H1 (cell line): ENCODE measurements around the gene PRXL2B. TPM values are rescaled to one million over a fixed set of nuclear protein-coding genes. Genes with fewer than 3 reads are reported as not detected.

Source experiments
- CTCF ChIA-PET: fragments of 300-600 bp; sonication (Branson Sonifier 250); formaldehyde crosslinking; loops from one replicate; lab custom pipeline; 2021; ENCODE audit not compliant: partially characterized antibody; lab: Charles Lee
- POLR2A ChIA-PET: fragments of 300-600 bp; sonication (Branson Sonifier 250); formaldehyde crosslinking; loops from one replicate; lab custom pipeline; 2021; ENCODE audit warnings: inconsistent platforms; ENCODE audit not compliant: partially characterized antibody; lab: Charles Lee
- DNase-seq, 2 experiments: peaks; one replicate each; pipeline versions ENCODE4 v3.0.0 to v3.0.0-alpha.2; 2010 to 2022; ENCODE audit warnings: low spot score in 2 of 2, low read depth in 1 of 2, mixed read lengths in 1 of 2
- FAIRE-seq: peaks from 2 replicates; lab custom pipeline; 2011; peaks lifted over from hg19 to GRCh38; lab: Jason Lieb, UNC
- H2AFZ ChIP-seq: 2 replicates; pipeline ENCODE4 v1.8.1; 2012; ENCODE audit warnings: low read length, inconsistent platforms
- H2AK5ac ChIP-seq: 2 replicates; pipeline ENCODE4 v1.6.1; 2013; ENCODE audit warnings: low read depth, low read length
- H2BK120ac ChIP-seq: replicated peaks from 2 replicates; pipeline ENCODE3; 2013; ENCODE audit warnings: low read depth, low read length, inconsistent platforms
- H2BK12ac ChIP-seq: 2 replicates; pipeline ENCODE4 v1.6.1; 2013; ENCODE audit warnings: low read depth, low read length
- H2BK15ac ChIP-seq: 2 replicates; pipeline ENCODE4 v1.6.1; 2013; ENCODE audit warnings: low read length
- H2BK20ac ChIP-seq: 2 replicates; pipeline ENCODE4 v1.6.1; 2013; ENCODE audit warnings: low read length
- H2BK5ac ChIP-seq: 2 replicates; pipeline ENCODE4 v1.6.1; 2013; ENCODE audit warnings: low read depth, low read length
- H3K14ac ChIP-seq: 2 replicates; pipeline ENCODE4 v1.6.1; 2013; ENCODE audit warnings: inconsistent platforms; ENCODE audit not compliant: insufficient read length
- H3K18ac ChIP-seq: 2 replicates; pipeline ENCODE4 v1.6.1; 2013; ENCODE audit warnings: low read length; ENCODE audit errors: extremely low read depth
- H3K23ac ChIP-seq: 2 replicates; pipeline ENCODE4 v1.6.1; 2013; ENCODE audit warnings: inconsistent platforms; ENCODE audit not compliant: insufficient read length
- H3K23me2 ChIP-seq: 2 replicates; pipeline ENCODE4 v1.6.1; 2013; ENCODE audit warnings: low read depth, low read length
- H3K27ac ChIP-seq: 2 replicates; pipeline ENCODE4 v1.6.1; 2011; ENCODE audit warnings: low read depth, low read length, inconsistent platforms
- H3K27me3 ChIP-seq, 4 experiments: replicated peaks in 1 of 4; 1 replicate in 1 of 4; 2 replicates in 3 of 4; pipeline versions ENCODE4 v1.6.1 to v1.8.1; 2011 to 2013; ENCODE audit warnings: low read length in 3 of 4, mild to moderate bottlenecking in 3 of 4, inconsistent platforms in 2 of 4, mixed read lengths in 2 of 4, moderate library complexity in 1 of 4; ENCODE audit not compliant: control insufficient read depth in 3 of 4, insufficient read depth in 3 of 4; ENCODE audit errors: extremely low read depth in 1 of 4
- H3K36me3 ChIP-seq, 4 experiments: 2 replicates each; pipeline versions ENCODE4 v1.6.1 to v1.8.1; 2011 to 2013; ENCODE audit warnings: mild to moderate bottlenecking in 4 of 4, low read length in 3 of 4, moderate library complexity in 2 of 4, control low read depth in 1 of 4, inconsistent platforms in 1 of 4; ENCODE audit not compliant: insufficient read depth in 4 of 4, control insufficient read depth in 2 of 4
- H3K4ac ChIP-seq: replicated peaks from 2 replicates; pipeline ENCODE3; 2013; ENCODE audit warnings: low read length, low read depth, mixed read lengths, inconsistent platforms; ENCODE audit not compliant: insufficient read length
- H3K4me1 ChIP-seq, 4 experiments: replicated peaks in 1 of 4; 1 replicate in 1 of 4; 2 replicates in 3 of 4; pipeline versions ENCODE4 v1.6.1 to v1.8.1; 2011 to 2013; ENCODE audit warnings: low read length in 3 of 4, inconsistent platforms in 2 of 4, mixed read lengths in 1 of 4; ENCODE audit not compliant: insufficient read depth in 4 of 4, control insufficient read depth in 3 of 4
- H3K4me2 ChIP-seq, 2 experiments: 2 replicates each; pipeline versions ENCODE4 v1.6.1 to v1.8.1; 2011 to 2013; ENCODE audit warnings: low read depth in 2 of 2, low read length in 2 of 2, control low read depth in 1 of 2, inconsistent platforms in 1 of 2, mild to moderate bottlenecking in 1 of 2; ENCODE audit not compliant: insufficient read depth in 1 of 2
- H3K4me3 ChIP-seq, 4 experiments: fragments of 200-600, 300-600 bp in 1 of 4; sonication (generic), shearing (Covaris generic), sonication (Bioruptor Twin) in 1 of 4; 2 replicates each; pipeline versions ENCODE4 v1.5.1 to v1.8.1; 2011 to 2016; ENCODE audit warnings: low read length in 4 of 4, low read depth in 3 of 4, control low read depth in 2 of 4, inconsistent platforms in 2 of 4, mild to moderate bottlenecking in 2 of 4, mixed read lengths in 1 of 4, moderate library complexity in 1 of 4; ENCODE audit not compliant: insufficient read depth in 2 of 4; ENCODE audit errors: extremely low read depth in 1 of 4
- H3K56ac ChIP-seq: replicated peaks from 2 replicates; pipeline ENCODE3; 2013; ENCODE audit warnings: low read depth, mild to moderate bottlenecking, mixed read lengths, low read length, inconsistent platforms; ENCODE audit not compliant: insufficient read length
- H3K79me1 ChIP-seq: 2 replicates; pipeline ENCODE4 v1.6.1; 2013; ENCODE audit warnings: low read depth, low read length, control low read depth
- H3K79me2 ChIP-seq, 2 experiments: 2 replicates each; pipeline versions ENCODE4 v1.6.1 to v1.8.1; 2012 to 2013; ENCODE audit warnings: low read length in 2 of 2, mild to moderate bottlenecking in 2 of 2, inconsistent platforms in 1 of 2; ENCODE audit not compliant: insufficient read depth in 2 of 2, control insufficient read depth in 1 of 2
- H3K9ac ChIP-seq, 4 experiments: replicated peaks in 1 of 4; 1 replicate in 1 of 4; 2 replicates in 3 of 4; pipeline versions ENCODE4 v1.6.1 to v1.8.1; 2011 to 2013; ENCODE audit warnings: low read depth in 3 of 4, low read length in 3 of 4, control low read depth in 2 of 4, mild to moderate bottlenecking in 2 of 4, moderate library complexity in 2 of 4, inconsistent platforms in 1 of 4; ENCODE audit errors: extremely low read depth in 1 of 4
- H3K9me3 ChIP-seq, 2 experiments: 2 replicates each; pipeline versions ENCODE4 v1.6.1 to v1.8.1; 2012 to 2013; ENCODE audit warnings: mild to moderate bottlenecking in 2 of 2, moderate library complexity in 2 of 2, control low read depth in 1 of 2, inconsistent platforms in 1 of 2, low read depth in 1 of 2, low read length in 1 of 2, mixed read lengths in 1 of 2; ENCODE audit not compliant: insufficient read depth in 2 of 2
- H4K20me1 ChIP-seq, 2 experiments: replicated peaks in 1 of 2; 2 replicates each; pipeline versions ENCODE3 to v1.8.1; 2011 to 2013; ENCODE audit warnings: inconsistent platforms in 2 of 2, low read length in 2 of 2, mild to moderate bottlenecking in 1 of 2; ENCODE audit not compliant: insufficient read depth in 2 of 2, control insufficient read depth in 1 of 2
- H4K5ac ChIP-seq: 2 replicates; pipeline ENCODE4 v1.6.1; 2013; ENCODE audit warnings: low read length, low read depth, mixed read lengths, inconsistent platforms; ENCODE audit not compliant: insufficient read length
- H4K8ac ChIP-seq: 2 replicates; pipeline ENCODE4 v1.8.0; 2013; ENCODE audit warnings: mild to moderate bottlenecking, moderate library complexity, low read length, inconsistent platforms; ENCODE audit not compliant: insufficient read depth; ENCODE audit errors: extremely low read depth
- H4K91ac ChIP-seq: replicated peaks from 2 replicates; pipeline ENCODE3; 2013; ENCODE audit warnings: low read length, mixed read lengths, inconsistent platforms; ENCODE audit not compliant: insufficient read length
- ATF2 ChIP-seq: IDR thresholded peaks from 2 replicates; pipeline ENCODE4 v1.6.1; 2012; ENCODE audit warnings: low read length, inconsistent platforms
- CTBP2 ChIP-seq: IDR thresholded peaks from 2 replicates; pipeline ENCODE4 v1.7.0; 2011; ENCODE audit warnings: borderline replicate concordance, mild to moderate bottlenecking, moderate library complexity, mixed read lengths, low read length; ENCODE audit not compliant: insufficient read depth, insufficient read length
- FOSL1 ChIP-seq: IDR thresholded peaks from 2 replicates; pipeline ENCODE4 v1.6.1; 2011; ENCODE audit warnings: mild to moderate bottlenecking, low read depth, low read length, moderate library complexity; ENCODE audit not compliant: insufficient read depth
- POLR2A ChIP-seq, 2 experiments: IDR thresholded peaks; 1 replicate in 1 of 2; 2 replicates in 1 of 2; pipeline ENCODE4 v1.6.1; 2011; ENCODE audit warnings: low read depth in 2 of 2, low read length in 2 of 2, mild to moderate bottlenecking in 2 of 2; ENCODE audit errors: control extremely low read depth in 1 of 2
- RAD21 ChIP-seq, 2 experiments: IDR thresholded peaks in 1 of 2; conservative IDR thresholded peaks in 1 of 2; 2 replicates each; pipeline ENCODE4 v1.6.1; 2011; ENCODE audit warnings: low read depth in 2 of 2, low read length in 2 of 2, improper control_type of control experiment in 1 of 2, inconsistent platforms in 1 of 2, mild to moderate bottlenecking in 1 of 2, moderate library complexity in 1 of 2
- RXRA ChIP-seq: IDR thresholded peaks from 2 replicates; pipeline ENCODE4 v1.6.1; 2011; ENCODE audit warnings: low read depth, mild to moderate bottlenecking, low read length, moderate library complexity; ENCODE audit not compliant: insufficient read depth
- WGBS, 2 experiments: shearing (Covaris generic) in 1 of 2; methylation state at CpG; one replicate each; pipeline versions ENCODE4 v1.1.6 to v1.1.7; 2013 to 2015; ENCODE audit warnings: low lambda C conversion rate in 2 of 2, mixed read lengths in 2 of 2, inconsistent platforms in 1 of 2, low coverage in 1 of 2, missing lambda C conversion rate in 1 of 2; ENCODE audit not compliant: insufficient replicate concordance in 2 of 2, insufficient coverage in 1 of 2, insufficient read length in 1 of 2; ENCODE audit errors: extremely low coverage in 1 of 2, missing lambda C conversion rate in 1 of 2; 5-methylcytosine and 5-hydroxymethylcytosine counted together
- polyA plus RNA-seq, 7 experiments: library from polyadenylated mRNA; depleted of rRNA in 3 of 7; stranded (reverse) in 5 of 7; unstranded in 2 of 7; fragments of >200 nt in 5 of 7; fragments of 200-250 nt in 2 of 7; gene quantifications; 1 replicate in 5 of 7; 2 replicates in 1 of 7; 4 replicates in 1 of 7; pipeline versions ENCODE4 v1.2.1 to v1.2.3, GENCODE V29; 2011 to 2013; ENCODE audit warnings: missing spikeins in 2 of 7, mixed read lengths in 2 of 7
- total RNA-seq: library from RNA; stranded (reverse); fragmentation: NEBNext Ultra II Directional; extraction: Animal tissue kit (Norgen Biotek cat#: 25700); gene quantifications from 2 replicates; pipeline ENCODE4 v1.2.1, GENCODE V29; 2021
- TF ChIP-seq, protein P1 (sequence below): IDR thresholded peaks from 2 replicates; pipeline ENCODE4 v1.6.1; 2012; ENCODE audit warnings: inconsistent platforms
- TF ChIP-seq, protein P2 (sequence below): IDR thresholded peaks from 2 replicates; pipeline ENCODE4 v1.6.1; 2011; ENCODE audit warnings: low read length, improper control_type of control experiment

Gene PRXL2B
- total and polyA plus RNA-seq, 2 of the 8 experiments (the other 6 are each of a cell fraction or from before 2014, with no cell fraction given), result 35.3 to 46.0 TPM

DNA sequence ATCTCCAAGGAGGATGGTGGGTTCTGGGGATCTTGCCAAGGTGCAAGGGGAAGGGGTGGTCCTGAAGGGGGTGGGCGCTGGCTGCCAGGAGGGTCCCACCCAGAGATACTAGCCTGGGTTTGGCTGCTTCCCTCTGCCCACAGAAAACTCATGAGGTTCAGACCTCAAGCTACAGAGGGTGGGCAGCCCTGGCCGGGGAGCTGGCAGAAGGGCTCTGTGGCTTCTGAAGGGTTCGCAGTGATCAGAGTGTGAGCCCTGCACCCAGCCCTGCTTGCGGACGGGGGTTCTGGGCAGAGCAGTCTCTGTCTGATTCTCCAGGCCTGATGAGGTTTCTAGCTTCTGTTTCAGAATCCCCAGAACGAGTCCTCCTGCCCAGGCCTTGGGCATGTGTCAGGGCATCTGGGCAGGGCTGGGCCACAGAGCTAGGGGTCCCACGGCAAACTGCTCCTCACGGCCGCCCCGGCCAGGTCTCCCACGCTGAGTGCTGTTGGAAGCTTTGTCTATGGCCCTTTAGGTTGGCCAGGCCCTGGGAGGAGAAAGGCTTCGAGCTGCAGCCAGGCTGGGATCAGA, 46.9 kb downstream of the PRXL2B start:
- no peak overlapping the region for H4K8ac ChIP-seq
- H3K18ac ChIP-seq, result peak overlapping the region; percentile 68
- H3K27me3 ChIP-seq, result peaks cover 17 to 33% (median 23%) of the 10 kb centered on the region in 4 experiments
- H3K27ac ChIP-seq, result no peak overlapping the region
- H2AFZ ChIP-seq, result no peak overlapping the region
- peak overlapping the region; percentile 77 for H4K91ac ChIP-seq
- no peak overlapping the region for H4K5ac ChIP-seq
- no peak overlapping the region for H2BK15ac ChIP-seq
- H3K23ac ChIP-seq, result no peak overlapping the region
- H3K36me3 ChIP-seq, result no peaks in the 10 kb centered on the region
- no peak overlapping the region for H2BK120ac ChIP-seq
- H3K23me2 ChIP-seq, result peaks cover 6% of the 10 kb centered on the region
- no peak overlapping the region; the same call in 1 of the 2 replicates for H2AK5ac ChIP-seq
- FAIRE-seq, result no peak
- ChIA-PET CTCF (interaction anchor here (0.7 kb wide), 1 partner anchor 13 kb away, joined by 3 read pairs; no protein-coding TSS in a partner anchor), POLR2A (no interaction called here)
- no peak for DNase-seq
- no peak overlapping the region; the same call in 1 of the 2 replicates for H2BK5ac ChIP-seq
- H2BK20ac ChIP-seq, result no peak overlapping the region
- H3K14ac ChIP-seq, result no peak overlapping the region
- H3K4me2 ChIP-seq, result peak overlapping the region in 1 of 2 experiments; percentile 7; a peak in 1 of 4 replicates
- no peak overlapping the region for H3K56ac ChIP-seq
- H3K9ac ChIP-seq, result no peak overlapping the region
- H3K4ac ChIP-seq, result no peak overlapping the region
- H4K20me1 ChIP-seq, result peaks cover 0 to 11% of the 10 kb centered on the region in 2 experiments
- 80% methylated on average over 10 of the region's 12 CpGs; no CpG with 5 or more reads in 1 of the 2 experiments for WGBS, 2 experiments
- no peak overlapping the region for H3K4me3 ChIP-seq
- H3K4me1 ChIP-seq, result peaks cover 3 to 28% (median 18%) of the 10 kb centered on the region in 4 experiments
- H2BK12ac ChIP-seq, result peak overlapping the region; percentile 60; the same call in 1 of the 2 replicates
- H3K79me1 ChIP-seq, result no peaks in the 10 kb centered on the region
- peaks cover 0 to 4% of the 10 kb centered on the region in 2 experiments; a peak in 1 of 4 replicates for H3K9me3 ChIP-seq
- no peaks in the 10 kb centered on the region for H3K79me2 ChIP-seq
- TF ChIP-seq CTBP2 (no peak), ATF2 (no peak), FOSL1 (no peak), RAD21 (IDR thresholded peaks at IDR 0.05 in 1 of 2, conservative IDR thresholded peaks at IDR 0.05 in 1 of 2; ENCODE audit: low read depth in 2 of 2, low read length in 2 of 2) (no peak), POLR2A (IDR thresholded peaks at IDR 0.05; ENCODE audit: control extremely low read depth in 1 of 2, low read depth in 2 of 2, low read length in 2 of 2) (no peak), RXRA (no peak)
- TF ChIP-seq, protein P1, sequence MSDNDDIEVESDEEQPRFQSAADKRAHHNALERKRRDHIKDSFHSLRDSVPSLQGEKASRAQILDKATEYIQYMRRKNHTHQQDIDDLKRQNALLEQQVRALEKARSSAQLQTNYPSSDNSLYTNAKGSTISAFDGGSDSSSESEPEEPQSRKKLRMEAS, result no peak
- TF ChIP-seq, protein P2, sequence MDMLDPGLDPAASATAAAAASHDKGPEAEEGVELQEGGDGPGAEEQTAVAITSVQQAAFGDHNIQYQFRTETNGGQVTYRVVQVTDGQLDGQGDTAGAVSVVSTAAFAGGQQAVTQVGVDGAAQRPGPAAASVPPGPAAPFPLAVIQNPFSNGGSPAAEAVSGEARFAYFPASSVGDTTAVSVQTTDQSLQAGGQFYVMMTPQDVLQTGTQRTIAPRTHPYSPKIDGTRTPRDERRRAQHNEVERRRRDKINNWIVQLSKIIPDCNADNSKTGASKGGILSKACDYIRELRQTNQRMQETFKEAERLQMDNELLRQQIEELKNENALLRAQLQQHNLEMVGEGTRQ, result no peak
